Neural progenitor cell (in vitro differentiated cells): ENCODE results near the gene PRRG4.

Experiments
- CTCF ChIP-seq: fragments of 200-600 bp; sonication (generic); IDR thresholded peaks from 2 replicates; pipeline ENCODE4 v1.5.1; 2017; ENCODE audit warnings: antibody characterized with exemption, mild to moderate bottlenecking
- EZH2 ChIP-seq: fragments of 200-600 bp; sonication (generic); IDR thresholded peaks from 2 replicates; pipeline ENCODE4 v1.6.1; 2017; ENCODE audit warnings: antibody characterized with exemption, mild to moderate bottlenecking, moderate library complexity
- EZH2phosphoT487 ChIP-seq: fragments of 200-600 bp; sonication (generic); IDR thresholded peaks from 2 replicates; pipeline ENCODE4 v1.6.1; 2017; ENCODE audit warnings: antibody characterized with exemption

- TF ChIP-seq CTCF (no peak), EZH2 (no peak), EZH2phosphoT487 (no peak)
Measured at GRCh38 chr11:32895471-32895870, 65.7 kb downstream of the PRRG4 start.
